Measurements from ENCODE around the gene DIPK1A. TPM values are rescaled to one million over a fixed set of nuclear protein-coding genes. Genes with fewer than 3 reads are reported as not detected.
A peak's percentile ranks its signal among the peaks of the same experiment; 100 is the strongest.

Gene DIPK1A
- total and polyA plus RNA-seq, 2 donors (not counting 1 experiment from before 2014, with no cell fraction given): 19.7 to 85.7 TPM

DNA sequence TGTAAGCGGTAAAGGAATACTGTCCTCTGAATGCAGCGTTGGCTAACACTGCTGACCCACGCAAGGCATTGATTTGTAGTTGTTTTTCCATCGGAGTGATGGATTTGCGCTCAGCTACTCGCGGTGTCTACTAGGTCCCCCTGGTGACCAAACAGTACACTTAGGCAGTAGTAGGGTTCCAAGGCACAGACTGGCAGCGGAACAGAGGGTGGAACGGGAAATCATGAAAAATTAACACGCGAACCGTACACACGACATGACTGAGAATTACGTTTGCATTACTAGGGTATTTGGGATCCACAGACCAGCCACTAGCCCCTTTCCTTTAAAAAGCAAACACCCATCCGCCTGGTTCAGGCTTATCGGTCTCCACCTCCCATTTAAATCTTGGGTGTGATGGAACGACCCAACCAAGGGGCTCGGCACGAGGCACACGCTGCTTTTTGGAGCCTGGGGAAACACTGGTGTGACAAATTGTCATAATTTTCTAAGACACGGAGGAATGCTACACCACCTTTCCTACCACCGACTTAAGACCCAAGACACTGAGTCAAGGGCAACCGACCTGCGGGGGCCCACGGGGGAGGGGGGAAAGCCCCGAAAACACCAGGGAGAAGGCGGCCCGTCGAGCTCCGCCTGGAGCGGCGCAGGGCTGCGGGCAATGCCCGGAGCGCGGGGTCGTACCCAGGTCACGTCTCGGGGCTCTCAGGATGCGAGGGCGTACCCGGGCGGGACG is 699 bp downstream of the DIPK1A start:
- TF ChIP-seq CTCF (conservative IDR thresholded peaks at IDR 0.05 in 1 of 2, IDR thresholded peaks at IDR 0.05 in 1 of 2; ENCODE audit: low read depth in 1 of 2, low read length in 2 of 2): peak; percentile 78 to 80
- TF ChIP-seq EZH2 (IDR thresholded peaks at IDR 0.05; ENCODE audit: low read length, missing control alignments): no peak
- no peaks in the 10 kb centered on the region for H3K79me2 ChIP-seq (ENCODE audit: control insufficient read depth, insufficient read depth, low read length)
- H3K27ac ChIP-seq (ENCODE audit: insufficient read depth, low read length): peak overlapping the region; percentile 79

GRCh38 chr1:92958203-92958970 is 2.9 kb downstream of the DIPK1A start:
- Histone ChIP-seq H3K27ac (ENCODE audit: insufficient read depth, low read length) (no peak overlapping the region), H3K9ac (ENCODE audit: insufficient read depth, low read length) (no peak overlapping the region), H3K27me3 (ENCODE audit: control insufficient read depth, insufficient read depth, low read length) (no peaks in the 10 kb centered on the region), H3K4me2 (ENCODE audit: extremely low read depth, insufficient read depth, low read length) (no peak overlapping the region), H3K79me2 (ENCODE audit: control insufficient read depth, insufficient read depth, low read length) (no peaks in the 10 kb centered on the region), H4K20me1 (ENCODE audit: control insufficient read depth, extremely low read depth, insufficient read depth, low read length) (no peaks in the 10 kb centered on the region), H3K4me1 (ENCODE audit: control insufficient read depth, extremely low read depth, insufficient read depth, low read length) (peaks cover 2% of the 10 kb centered on the region), H3K9me3 (ENCODE audit: control insufficient read depth, insufficient read depth, low read depth, low read length) (no peaks in the 10 kb centered on the region), H2AFZ (ENCODE audit: low read length) (no peak overlapping the region), H3K36me3 (ENCODE audit: control insufficient read depth, insufficient read depth, low read length) (no peaks in the 10 kb centered on the region), H3K4me3 (replicated peaks in 1 of 4; ENCODE audit: control extremely low read depth in 1 of 4, insufficient read depth in 1 of 4, low read depth in 3 of 4, low read length in 4 of 4) (no peak overlapping the region)
- no peak for TF ChIP-seq CTCF (conservative IDR thresholded peaks at IDR 0.05 in 1 of 2, IDR thresholded peaks at IDR 0.05 in 1 of 2; ENCODE audit: low read depth in 1 of 2, low read length in 2 of 2)
- TF ChIP-seq EZH2 (IDR thresholded peaks at IDR 0.05; ENCODE audit: low read length, missing control alignments): no peak
- peak in 1 of 2 donors; percentile 25 for DNase-seq (ENCODE audit: low read depth in 2 of 2)

More for the DNA sequence above, 699 bp downstream of the DIPK1A start:
- Histone ChIP-seq H3K4me2 (ENCODE audit: extremely low read depth, insufficient read depth, low read length) (peak overlapping the region; percentile 97), H4K20me1 (ENCODE audit: control insufficient read depth, extremely low read depth, insufficient read depth, low read length) (no peaks in the 10 kb centered on the region), H3K9ac (ENCODE audit: insufficient read depth, low read length) (peak overlapping the region; percentile 75), H3K27me3 (ENCODE audit: control insufficient read depth, insufficient read depth, low read length) (peaks cover 3% of the 10 kb centered on the region), H3K4me1 (ENCODE audit: control insufficient read depth, extremely low read depth, insufficient read depth, low read length) (peaks cover 2% of the 10 kb centered on the region), H3K9me3 (ENCODE audit: control insufficient read depth, insufficient read depth, low read depth, low read length) (no peaks in the 10 kb centered on the region), H2AFZ (ENCODE audit: low read length) (peak overlapping the region; percentile 84), H3K4me3 (replicated peaks in 1 of 4; ENCODE audit: control extremely low read depth in 1 of 4, insufficient read depth in 1 of 4, low read depth in 3 of 4, low read length in 4 of 4) (peak overlapping the region; percentile 74 to 88 (median 80)), H3K36me3 (ENCODE audit: control insufficient read depth, insufficient read depth, low read length) (no peaks in the 10 kb centered on the region)
- peak; percentile 78 to 87 for DNase-seq (ENCODE audit: low read depth in 2 of 2)

DNA sequence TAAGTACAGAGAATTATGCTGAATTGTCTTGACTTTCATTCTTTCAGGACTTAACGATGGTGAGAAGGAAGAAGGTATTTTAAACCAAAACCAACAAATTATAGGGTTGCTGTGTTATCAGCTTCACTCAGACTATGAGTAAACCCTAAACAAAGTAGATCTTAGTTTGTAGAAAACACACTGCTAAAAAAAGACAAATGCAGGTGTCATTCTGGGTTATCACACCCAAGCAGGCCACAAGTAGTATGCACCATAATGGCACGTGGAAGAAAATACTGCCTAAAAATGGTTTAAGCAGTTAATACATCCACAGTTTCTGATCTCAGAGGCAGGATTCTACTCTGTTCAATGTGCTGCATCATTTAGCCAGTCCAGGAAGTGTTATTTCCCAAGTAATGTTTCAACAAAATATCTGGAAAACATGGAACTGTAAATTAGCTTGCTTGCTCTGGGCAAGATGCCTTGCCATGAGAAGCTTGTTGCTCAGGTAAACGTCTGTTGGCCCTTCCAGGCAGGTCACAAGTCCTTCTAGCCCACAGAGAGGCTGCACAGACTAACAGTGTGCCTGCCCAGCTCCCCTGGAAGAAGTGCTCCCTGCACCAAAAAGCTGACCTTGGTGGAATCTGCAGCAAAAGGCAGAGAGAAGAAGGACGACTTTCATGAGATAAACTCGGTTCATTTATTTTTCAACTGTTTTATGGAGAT is 4.1 kb downstream of the DIPK1A start:
- Histone ChIP-seq H4K20me1 (ENCODE audit: control insufficient read depth, extremely low read depth, insufficient read depth, low read length) (no peaks in the 10 kb centered on the region), H3K9me3 (ENCODE audit: control insufficient read depth, insufficient read depth, low read depth, low read length) (no peaks in the 10 kb centered on the region), H3K36me3 (ENCODE audit: control insufficient read depth, insufficient read depth, low read length) (no peaks in the 10 kb centered on the region), H3K4me1 (ENCODE audit: control insufficient read depth, extremely low read depth, insufficient read depth, low read length) (no peaks in the 10 kb centered on the region), H3K79me2 (ENCODE audit: control insufficient read depth, insufficient read depth, low read length) (no peaks in the 10 kb centered on the region), H3K27me3 (ENCODE audit: control insufficient read depth, insufficient read depth, low read length) (no peaks in the 10 kb centered on the region), H3K9ac (ENCODE audit: insufficient read depth, low read length) (no peak overlapping the region), H3K27ac (ENCODE audit: insufficient read depth, low read length) (no peak overlapping the region), H3K4me2 (ENCODE audit: extremely low read depth, insufficient read depth, low read length) (no peak overlapping the region), H2AFZ (ENCODE audit: low read length) (no peak overlapping the region), H3K4me3 (replicated peaks in 1 of 4; ENCODE audit: control extremely low read depth in 1 of 4, insufficient read depth in 1 of 4, low read depth in 3 of 4, low read length in 4 of 4) (no peak overlapping the region)
- TF ChIP-seq EZH2 (IDR thresholded peaks at IDR 0.05; ENCODE audit: low read length, missing control alignments) (no peak), CTCF (conservative IDR thresholded peaks at IDR 0.05 in 1 of 2, IDR thresholded peaks at IDR 0.05 in 1 of 2; ENCODE audit: low read depth in 1 of 2, low read length in 2 of 2) (no peak)
- no peak for DNase-seq (ENCODE audit: low read depth in 2 of 2)

All from fibroblast of lung (primary cell).